Cardiac muscle cell (in vitro differentiated cells and primary cell): ENCODE data around the gene AGPAT2. TPM values are rescaled to one million over a fixed set of nuclear protein-coding genes. Genes with fewer than 3 reads are reported as not detected.
A peak's percentile ranks its signal among the peaks of the same experiment; 100 is the strongest.

Source experiments
- DNase-seq, 2 donors: peaks; one replicate each; pipeline versions ENCODE4 v3.0.0 to v3.0.0-alpha.2; 2010 to 2017; ENCODE audit warnings: low read depth in 1 of 2, low spot score in 1 of 2
- H3K27ac ChIP-seq: fragments of 200-600 bp; sonication (generic); 2 replicates; pipeline ENCODE4 v1.5.1; 2016
- H3K27me3 ChIP-seq: fragments of 200-600 bp; sonication (generic); 2 replicates; pipeline ENCODE4 v1.6.0; 2016; ENCODE audit warnings: control low read depth
- H3K36me3 ChIP-seq: fragments of 200-600 bp; sonication (generic); 2 replicates; pipeline ENCODE4 v1.5.1; 2016; ENCODE audit warnings: control low read depth
- H3K4me1 ChIP-seq: fragments of 200-600 bp; sonication (generic); 2 replicates; pipeline ENCODE4 v1.8.1; 2017; ENCODE audit warnings: low read depth, mild to moderate bottlenecking, mixed run types
- H3K4me3 ChIP-seq: fragments of 200-600 bp; sonication (generic); 2 replicates; pipeline ENCODE4 v1.5.1; 2016; ENCODE audit warnings: mild to moderate bottlenecking
- H3K9me3 ChIP-seq: fragments of 200-600 bp; sonication (generic); 2 replicates; pipeline ENCODE4 v1.5.1; 2017; ENCODE audit warnings: low read depth, mild to moderate bottlenecking, control low read depth
- CTCF ChIP-seq: IDR thresholded peaks from 2 replicates; pipeline ENCODE4 v1.5.1; 2012; ENCODE audit warnings: low read depth, mild to moderate bottlenecking, low read length
- polyA plus RNA-seq: library from polyadenylated mRNA; unstranded; fragments of >200 nt; fragmentation: Nextera tagmentation; extraction: Ambion mirVana; gene quantifications from 2 replicates; pipeline ENCODE4 v1.2.1, GENCODE V29; 2016
- total RNA-seq: library from RNA; depleted of rRNA; stranded (reverse); fragments of >200 nt; gene quantifications from 2 replicates; pipeline ENCODE4 v1.2.3, GENCODE V29; 2016

AGPAT2 gene
- total and polyA plus RNA-seq, 2 experiments from 2014 or later, result 72.5 to 103 TPM

DNA sequence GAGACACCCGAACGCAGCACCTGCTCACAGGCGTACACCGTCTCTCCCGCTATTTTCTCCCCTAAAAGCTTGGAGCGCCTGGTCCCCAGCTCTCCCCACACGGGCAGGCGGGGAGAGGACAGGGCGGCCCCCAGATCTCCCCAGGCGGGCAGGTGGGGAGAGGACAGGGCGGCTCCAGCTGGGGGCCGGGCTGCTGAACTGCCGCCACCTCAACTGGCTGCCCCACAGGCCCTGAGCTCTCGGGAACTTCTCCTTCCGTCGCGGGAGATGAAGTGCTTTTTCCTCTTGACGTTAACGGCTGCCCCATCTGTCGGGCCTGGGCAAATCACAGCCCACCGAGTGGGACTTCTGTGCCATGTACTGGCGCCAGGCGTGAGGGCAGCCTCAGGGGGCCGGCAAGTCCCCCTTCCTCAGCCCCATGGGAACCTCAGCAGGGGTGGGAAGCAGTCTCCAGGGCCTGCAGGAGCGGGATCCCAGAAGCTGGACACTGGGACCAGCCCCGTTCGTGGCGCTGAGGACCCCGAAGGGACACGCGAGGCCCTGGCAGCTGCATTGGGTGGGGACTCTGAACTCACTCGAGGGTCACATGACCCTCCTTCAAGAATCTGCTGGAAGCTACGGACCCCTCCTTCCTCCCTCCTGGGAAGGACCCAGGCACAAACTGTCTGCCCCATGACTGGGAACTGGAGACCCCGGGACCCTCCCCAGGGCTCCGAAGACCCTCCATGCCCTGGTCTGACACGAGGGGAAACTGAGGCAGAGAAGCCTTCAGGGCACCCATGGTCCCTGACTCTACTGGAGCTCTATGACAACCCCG is 30.3 kb downstream of the AGPAT2 start:
- Histone ChIP-seq H3K9me3 (no peaks in the 10 kb centered on the region), H3K27ac (no peak overlapping the region), H3K36me3 (no peaks in the 10 kb centered on the region), H3K27me3 (no peaks in the 10 kb centered on the region), H3K4me3 (no peak overlapping the region), H3K4me1 (no peaks in the 10 kb centered on the region)
- no peak for DNase-seq
- no peak for TF ChIP-seq CTCF

GRCh38 chr9:136656183-136656738 is 31.0 kb downstream of the AGPAT2 start:
- Histone ChIP-seq H3K36me3 (no peaks in the 10 kb centered on the region), H3K27me3 (no peaks in the 10 kb centered on the region), H3K27ac (no peak overlapping the region), H3K9me3 (no peaks in the 10 kb centered on the region), H3K4me3 (no peak overlapping the region), H3K4me1 (no peaks in the 10 kb centered on the region)
- no peak for TF ChIP-seq CTCF
- no peak for DNase-seq

- no peak overlapping the region for H3K27ac ChIP-seq
- DNase-seq, result peak in 1 of 2 donors; percentile 61
Measured at GRCh38 chr9:136655536-136656182, 31.6 kb downstream of the AGPAT2 start.

GRCh38 chr9:136654820-136655535 is 32.3 kb downstream of the AGPAT2 start:
- no peaks in the 10 kb centered on the region for H3K27me3 ChIP-seq
- no peaks in the 10 kb centered on the region for H3K36me3 ChIP-seq
- no peak overlapping the region for H3K4me3 ChIP-seq
- DNase-seq, result no peak
- H3K4me1 ChIP-seq, result no peaks in the 10 kb centered on the region
- H3K27ac ChIP-seq, result no peak overlapping the region
- H3K9me3 ChIP-seq, result no peaks in the 10 kb centered on the region
- no peak for TF ChIP-seq CTCF

More at GRCh38 chr9:136655536-136656182, 31.6 kb downstream of the AGPAT2 start:
- Histone ChIP-seq H3K27me3 (no peaks in the 10 kb centered on the region), H3K4me1 (no peaks in the 10 kb centered on the region), H3K4me3 (no peak overlapping the region), H3K9me3 (no peaks in the 10 kb centered on the region), H3K36me3 (no peaks in the 10 kb centered on the region)
- no peak for TF ChIP-seq CTCF

DNA sequence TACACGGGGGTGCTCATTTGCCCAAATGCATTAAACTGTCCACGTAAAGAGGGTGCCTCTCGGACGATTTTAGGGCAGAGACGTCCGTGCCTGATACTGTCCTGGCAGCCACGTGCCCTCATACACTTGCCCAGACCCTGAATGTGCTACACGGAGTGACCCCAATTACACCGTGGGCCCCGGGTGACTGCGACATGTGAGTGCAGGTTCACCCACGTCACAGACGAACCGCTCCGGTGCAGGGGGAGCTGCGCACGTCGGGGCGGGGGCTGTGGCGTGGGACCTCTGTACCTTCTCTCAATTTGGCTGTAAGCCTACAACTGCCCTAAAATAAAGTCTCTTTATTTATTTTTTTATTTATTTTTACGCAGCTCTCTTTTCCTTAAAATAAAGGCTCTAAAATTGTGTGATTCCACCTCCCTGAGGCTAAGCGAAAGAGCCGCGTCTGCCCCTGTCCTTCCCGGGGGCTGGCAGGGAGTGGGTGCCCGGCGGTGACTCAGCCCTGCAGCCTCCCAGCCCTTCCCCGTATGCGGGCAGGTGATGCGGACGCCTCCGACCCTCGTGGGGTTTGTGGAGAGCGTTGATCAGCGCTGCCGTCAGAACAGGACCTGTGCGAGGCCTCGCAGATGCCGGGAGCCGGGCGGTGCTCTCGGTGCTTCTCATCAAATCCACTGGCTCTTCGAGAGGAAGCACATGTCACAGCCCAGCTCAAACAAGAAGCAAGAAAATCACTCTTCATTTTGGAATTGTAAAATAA is 33.8 kb downstream of the AGPAT2 start:
- Histone ChIP-seq H3K9me3 (no peaks in the 10 kb centered on the region), H3K4me3 (no peak overlapping the region), H3K36me3 (no peaks in the 10 kb centered on the region), H3K27ac (no peak overlapping the region), H3K4me1 (no peaks in the 10 kb centered on the region), H3K27me3 (no peaks in the 10 kb centered on the region)
- TF ChIP-seq CTCF, result no peak
- DNase-seq, result no peak
